Measurements from ENCODE around the gene WDR54.

Gene WDR54

GRCh38 chr2:74421221-74421870 is at the start of gene WDR54, which contains the start of gene C2orf81:
WDR54 (plus strand) TSS chr2:74421730; CDS start chr2:74422154, 424 bp downstream.
C2orf81 (minus strand) TSS chr2:74421619; CDS start chr2:74421560, 59 bp downstream.
- H3K9ac ChIP-seq (ENCODE audit: insufficient read length, low read depth) = peak within 1 kb of the TSS; percentile 90
- TF ChIP-seq ZNF274 (IDR thresholded peaks at IDR 0.05; ENCODE audit: low read depth, low read length) = no peak
- TF ChIP-seq YY1 (IDR thresholded peaks at IDR 0.05; ENCODE audit: insufficient read depth, insufficient read length) = no peak
- TF ChIP-seq SUZ12 (IDR thresholded peaks at IDR 0.05; ENCODE audit: extremely low read depth, insufficient read depth, insufficient read length) = no peak

GRCh38 chr2:74372674-74373073 is 48.9 kb upstream of the WDR54 start:
- TF ChIP-seq SUZ12 (IDR thresholded peaks at IDR 0.05; ENCODE audit: extremely low read depth, insufficient read depth, insufficient read length) (no peak), YY1 (IDR thresholded peaks at IDR 0.05; ENCODE audit: insufficient read depth, insufficient read length) (no peak), ZNF274 (IDR thresholded peaks at IDR 0.05; ENCODE audit: low read depth, low read length) (no peak)
- H3K36me3 ChIP-seq (ENCODE audit: insufficient read depth, insufficient read length, low read length) = peaks cover 90% of the 10 kb centered on the region
- H3K27me3 ChIP-seq (ENCODE audit: insufficient read depth, insufficient read length) = no peaks in the 10 kb centered on the region
- H3K4me3 ChIP-seq (ENCODE audit: insufficient read length, low read depth) = no peak overlapping the region
- no peak for DNase-seq (ENCODE audit: low read depth, low spot score)
- H3K4me1 ChIP-seq (ENCODE audit: insufficient read depth, insufficient read length) = peaks cover 9% of the 10 kb centered on the region
- H3K9me3 ChIP-seq (ENCODE audit: insufficient read depth, low read length) = no peaks in the 10 kb centered on the region
- H3K9ac ChIP-seq (ENCODE audit: insufficient read length, low read depth) = no peak overlapping the region

More at GRCh38 chr2:74421221-74421870, at the start of gene WDR54, which contains the start of gene C2orf81:
- Histone ChIP-seq H3K36me3 (ENCODE audit: insufficient read depth, insufficient read length, low read length) (peaks cover 19% of the 10 kb centered on the region), H3K27me3 (ENCODE audit: insufficient read depth, insufficient read length) (peaks cover 19% of the 10 kb centered on the region), H3K4me1 (ENCODE audit: insufficient read depth, insufficient read length) (peaks cover 4% of the 10 kb centered on the region), H3K9me3 (ENCODE audit: insufficient read depth, low read length) (no peaks in the 10 kb centered on the region), H3K4me3 (ENCODE audit: insufficient read length, low read depth) (peak within 1 kb of the TSS; percentile 80)
- peak; percentile 89 for DNase-seq (ENCODE audit: low read depth, low spot score)

DNA sequence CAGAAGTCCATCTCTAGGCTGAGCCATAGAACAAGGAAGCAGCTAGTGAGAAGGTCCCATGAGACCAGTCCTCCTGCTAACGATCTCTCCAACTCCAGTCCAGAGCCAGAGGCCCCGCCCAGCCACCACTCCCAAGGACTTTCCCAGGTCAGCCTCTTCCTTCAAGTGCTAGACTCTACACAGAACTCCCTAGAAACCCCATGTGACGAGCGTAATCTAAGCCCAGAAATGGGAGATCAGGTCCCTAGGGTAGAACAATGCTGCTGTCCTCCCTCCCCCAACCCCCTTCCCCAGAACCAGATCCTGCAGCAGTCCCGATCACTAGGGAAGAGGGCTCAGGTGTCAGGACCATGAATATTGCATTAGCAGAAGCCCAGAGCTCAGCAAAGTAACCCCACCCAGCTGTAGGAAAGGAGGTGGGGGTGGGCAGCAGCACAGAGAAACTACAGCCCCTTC is 48.3 kb upstream of the WDR54 start:
- peak; percentile 36 for DNase-seq (ENCODE audit: low read depth, low spot score)
- Histone ChIP-seq H3K9ac (ENCODE audit: insufficient read length, low read depth) (no peak overlapping the region), H3K36me3 (ENCODE audit: insufficient read depth, insufficient read length, low read length) (peaks cover 90% of the 10 kb centered on the region), H3K9me3 (ENCODE audit: insufficient read depth, low read length) (no peaks in the 10 kb centered on the region), H3K4me3 (ENCODE audit: insufficient read length, low read depth) (no peak overlapping the region), H3K4me1 (ENCODE audit: insufficient read depth, insufficient read length) (peaks cover 9% of the 10 kb centered on the region), H3K27me3 (ENCODE audit: insufficient read depth, insufficient read length) (no peaks in the 10 kb centered on the region)
- TF ChIP-seq ZNF274 (IDR thresholded peaks at IDR 0.05; ENCODE audit: low read depth, low read length) (no peak), YY1 (IDR thresholded peaks at IDR 0.05; ENCODE audit: insufficient read depth, insufficient read length) (no peak), SUZ12 (IDR thresholded peaks at IDR 0.05; ENCODE audit: extremely low read depth, insufficient read depth, insufficient read length) (no peak)

- Histone ChIP-seq H3K4me3 (ENCODE audit: insufficient read length, low read depth) (peak overlapping the region; percentile 31), H3K36me3 (ENCODE audit: insufficient read depth, insufficient read length, low read length) (peaks cover 90% of the 10 kb centered on the region), H3K9ac (ENCODE audit: insufficient read length, low read depth) (peak overlapping the region; percentile 65), H3K9me3 (ENCODE audit: insufficient read depth, low read length) (no peaks in the 10 kb centered on the region), H3K27me3 (ENCODE audit: insufficient read depth, insufficient read length) (no peaks in the 10 kb centered on the region), H3K4me1 (ENCODE audit: insufficient read depth, insufficient read length) (peaks cover 12% of the 10 kb centered on the region)
- TF ChIP-seq SUZ12 (IDR thresholded peaks at IDR 0.05; ENCODE audit: extremely low read depth, insufficient read depth, insufficient read length) (no peak), ZNF274 (IDR thresholded peaks at IDR 0.05; ENCODE audit: low read depth, low read length) (no peak), YY1 (IDR thresholded peaks at IDR 0.05; ENCODE audit: insufficient read depth, insufficient read length) (no peak)
- DNase-seq (ENCODE audit: low read depth, low spot score) = no peak
Measured at GRCh38 chr2:74373985-74374384, 47.5 kb upstream of the WDR54 start.

GRCh38 chr2:74374509-74375205 is 46.9 kb upstream of the WDR54 start:
- Histone ChIP-seq H3K9ac (ENCODE audit: insufficient read length, low read depth) (peak overlapping the region; percentile 65), H3K4me3 (ENCODE audit: insufficient read length, low read depth) (peak overlapping the region; percentile 31), H3K9me3 (ENCODE audit: insufficient read depth, low read length) (no peaks in the 10 kb centered on the region), H3K36me3 (ENCODE audit: insufficient read depth, insufficient read length, low read length) (peaks cover 87% of the 10 kb centered on the region), H3K27me3 (ENCODE audit: insufficient read depth, insufficient read length) (no peaks in the 10 kb centered on the region), H3K4me1 (ENCODE audit: insufficient read depth, insufficient read length) (peaks cover 14% of the 10 kb centered on the region)
- DNase-seq (ENCODE audit: low read depth, low spot score) = peak; percentile 36
- TF ChIP-seq YY1 (IDR thresholded peaks at IDR 0.05; ENCODE audit: insufficient read depth, insufficient read length) (no peak), SUZ12 (IDR thresholded peaks at IDR 0.05; ENCODE audit: extremely low read depth, insufficient read depth, insufficient read length) (no peak), ZNF274 (IDR thresholded peaks at IDR 0.05; ENCODE audit: low read depth, low read length) (no peak)

GRCh38 chr2:74375838-74376237 is 45.7 kb upstream of the WDR54 start:
- TF ChIP-seq YY1 (IDR thresholded peaks at IDR 0.05; ENCODE audit: insufficient read depth, insufficient read length) (no peak), SUZ12 (IDR thresholded peaks at IDR 0.05; ENCODE audit: extremely low read depth, insufficient read depth, insufficient read length) (no peak), ZNF274 (IDR thresholded peaks at IDR 0.05; ENCODE audit: low read depth, low read length) (no peak)
- no peak for DNase-seq (ENCODE audit: low read depth, low spot score)
- H3K9me3 ChIP-seq (ENCODE audit: insufficient read depth, low read length) = no peaks in the 10 kb centered on the region
- no peak overlapping the region for H3K4me3 ChIP-seq (ENCODE audit: insufficient read length, low read depth)
- no peaks in the 10 kb centered on the region for H3K27me3 ChIP-seq (ENCODE audit: insufficient read depth, insufficient read length)
- no peak overlapping the region for H3K9ac ChIP-seq (ENCODE audit: insufficient read length, low read depth)
- peaks cover 75% of the 10 kb centered on the region for H3K36me3 ChIP-seq (ENCODE audit: insufficient read depth, insufficient read length, low read length)
- H3K4me1 ChIP-seq (ENCODE audit: insufficient read depth, insufficient read length) = peaks cover 17% of the 10 kb centered on the region

DNA sequence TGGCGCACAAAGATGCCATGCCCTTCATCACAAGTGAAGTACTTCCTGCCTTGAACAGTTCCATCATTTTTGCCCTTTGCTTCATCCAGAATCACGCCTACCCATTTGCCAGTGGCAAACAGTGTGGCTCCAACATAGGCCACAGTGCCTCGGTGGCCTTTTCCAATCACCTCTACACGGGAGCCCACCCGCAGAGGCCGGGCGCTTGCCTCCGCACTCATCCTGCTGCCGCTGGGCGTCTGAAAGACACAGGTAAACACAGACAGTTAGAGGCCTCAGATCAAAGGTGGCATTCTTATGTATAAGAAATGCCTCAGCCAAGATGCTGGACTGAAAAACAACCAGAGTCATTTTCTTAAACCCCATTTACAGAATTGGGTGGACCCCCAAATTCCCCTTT is 43.5 kb upstream of the WDR54 start:
- Histone ChIP-seq H3K27me3 (ENCODE audit: insufficient read depth, insufficient read length) (no peaks in the 10 kb centered on the region), H3K9ac (ENCODE audit: insufficient read length, low read depth) (no peak overlapping the region), H3K36me3 (ENCODE audit: insufficient read depth, insufficient read length, low read length) (peaks cover 61% of the 10 kb centered on the region), H3K9me3 (ENCODE audit: insufficient read depth, low read length) (no peaks in the 10 kb centered on the region), H3K4me1 (ENCODE audit: insufficient read depth, insufficient read length) (peaks cover 16% of the 10 kb centered on the region), H3K4me3 (ENCODE audit: insufficient read length, low read depth) (no peak overlapping the region)
- DNase-seq (ENCODE audit: low read depth, low spot score) = no peak
- TF ChIP-seq YY1 (IDR thresholded peaks at IDR 0.05; ENCODE audit: insufficient read depth, insufficient read length) = no peak
- no peak for TF ChIP-seq ZNF274 (IDR thresholded peaks at IDR 0.05; ENCODE audit: low read depth, low read length)
- TF ChIP-seq SUZ12 (IDR thresholded peaks at IDR 0.05; ENCODE audit: extremely low read depth, insufficient read depth, insufficient read length) = no peak

Data from NT2/D1 (cell line).